ENCODE results near the gene KIAA1755.

Gene KIAA1755, protein sequence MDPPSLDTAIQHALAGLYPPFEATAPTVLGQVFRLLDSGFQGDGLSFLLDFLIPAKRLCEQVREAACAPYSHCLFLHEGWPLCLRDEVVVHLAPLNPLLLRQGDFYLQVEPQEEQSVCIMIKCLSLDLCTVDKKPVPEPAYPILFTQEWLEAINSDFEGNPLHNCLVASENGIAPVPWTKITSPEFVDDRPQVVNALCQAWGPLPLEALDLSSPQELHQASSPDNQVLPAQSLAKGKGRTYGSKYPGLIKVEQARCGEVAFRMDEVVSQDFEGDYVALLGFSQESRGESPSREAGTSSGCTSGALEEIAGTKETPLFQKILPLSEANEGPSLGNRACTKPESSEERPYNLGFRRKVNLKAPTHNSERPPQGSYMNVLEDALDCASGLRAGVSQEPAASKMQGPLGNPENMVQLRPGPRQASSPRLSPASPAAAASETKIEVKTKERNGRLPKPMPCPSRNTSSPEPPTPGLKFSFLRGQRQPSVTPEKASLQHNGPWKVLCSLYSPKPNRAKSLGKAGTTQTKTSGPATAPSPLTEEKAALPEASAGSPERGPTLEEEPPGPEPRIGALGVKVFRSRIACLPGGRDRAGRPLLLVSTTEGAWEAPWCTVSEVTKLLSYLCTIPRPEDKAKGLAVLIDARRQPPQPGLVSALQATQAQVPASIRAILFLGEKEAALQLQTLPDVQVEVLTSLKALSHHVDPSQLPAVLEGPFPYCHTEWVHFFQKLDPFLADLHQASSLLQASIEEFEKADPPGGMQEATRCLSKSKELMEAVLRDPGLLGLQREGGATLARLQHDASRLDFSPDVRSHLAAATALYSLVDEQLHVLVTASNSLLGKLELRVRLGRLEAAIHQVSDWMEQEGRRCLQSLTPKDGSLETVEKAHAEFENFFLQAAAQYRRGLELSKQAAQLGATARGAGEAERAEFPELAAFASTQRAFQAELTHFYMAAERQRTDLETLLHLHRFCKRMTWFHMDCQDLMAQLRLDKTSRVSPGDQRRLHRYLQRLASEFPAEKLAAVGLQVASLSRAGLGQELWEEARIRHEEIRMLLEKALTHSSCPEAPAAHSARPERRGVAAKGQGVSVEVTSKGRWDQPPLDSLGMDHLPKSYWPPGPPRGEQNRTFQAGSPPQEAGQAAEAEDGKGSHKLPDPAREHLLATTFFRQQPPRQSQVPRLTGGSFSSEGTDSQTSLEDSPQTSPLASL

DNA sequence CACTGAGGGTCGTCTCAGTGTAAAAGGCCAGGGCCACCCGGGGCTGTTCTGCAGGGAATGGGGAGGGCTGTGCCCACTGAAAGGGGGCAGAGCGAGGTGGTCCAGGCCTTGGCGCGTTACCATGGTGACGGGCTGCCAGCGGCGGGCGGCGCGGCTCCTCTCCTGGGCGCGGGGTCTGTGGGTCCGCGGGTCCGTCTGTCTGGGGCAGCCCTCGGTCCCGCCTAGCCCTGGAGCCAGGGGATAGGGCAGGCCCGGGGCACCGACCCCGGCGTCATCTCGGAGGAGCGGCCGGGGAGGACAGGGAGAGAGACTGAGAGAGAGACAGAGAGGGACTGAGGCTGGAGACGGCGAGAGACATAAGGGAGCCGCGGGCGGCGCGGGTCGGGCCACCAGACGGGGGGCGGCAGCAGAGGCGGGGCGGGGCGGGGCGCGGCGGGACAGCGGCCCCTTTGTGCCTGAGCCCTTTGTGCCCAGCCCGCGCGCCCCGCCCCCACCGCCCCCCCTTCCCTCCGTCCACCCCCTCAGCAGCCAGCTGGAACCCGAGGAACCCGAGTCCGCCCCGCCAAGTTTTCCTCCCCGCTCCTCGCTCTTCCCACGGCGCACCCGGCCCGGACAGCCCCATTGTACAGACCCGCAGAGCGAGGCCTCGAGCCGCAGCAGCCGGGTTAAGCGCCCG, at the start of gene KIAA1755:
TSS of gene KIAA1755 (minus strand) at position 358 of the 676 bp plus-strand sequence. CDS start at position 123, 235 bp downstream.
- DNase-seq (ENCODE audit: low spot score) = no peak

DNA sequence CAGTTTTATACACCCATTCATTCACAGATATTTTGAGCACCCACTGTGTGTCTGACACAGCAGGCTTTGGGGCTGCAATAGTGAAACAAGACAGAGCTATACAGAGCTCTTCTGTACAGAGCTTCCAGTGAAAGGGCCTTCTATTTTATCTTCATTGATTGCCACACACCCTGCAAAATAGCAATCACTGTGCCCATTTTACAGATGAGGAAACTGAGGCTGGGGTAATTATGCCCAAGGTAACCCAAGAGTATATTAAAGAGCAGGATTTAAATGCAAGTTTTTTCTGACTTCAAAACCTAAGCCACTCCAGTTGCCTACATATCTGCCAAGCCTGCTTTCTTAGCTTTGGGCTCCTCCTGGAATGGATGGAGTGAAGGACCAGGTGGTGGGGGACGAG, 47.9 kb upstream of the KIAA1755 start:
- DNase-seq (ENCODE audit: low spot score) = no peak

DNA sequence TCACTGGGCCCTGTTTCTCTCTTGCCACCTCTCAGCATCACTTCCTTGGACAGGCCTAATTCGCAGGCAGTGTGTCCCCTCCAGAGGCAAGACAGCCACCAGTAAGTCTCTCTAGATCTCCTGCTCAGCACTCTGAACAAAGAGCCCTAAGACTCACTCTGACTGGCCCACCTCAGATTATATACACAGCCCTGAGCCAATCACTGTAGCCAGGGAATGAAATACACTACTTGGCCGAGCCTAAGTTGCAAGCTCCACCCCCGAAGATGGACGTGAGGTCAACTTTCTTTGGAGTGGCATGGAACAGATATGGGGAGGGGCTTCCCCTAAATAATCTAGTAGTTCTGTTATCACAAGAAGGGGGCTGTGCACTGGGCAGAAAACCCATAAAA, 47.5 kb upstream of the KIAA1755 start:
- no peak for DNase-seq (ENCODE audit: low spot score)

DNA sequence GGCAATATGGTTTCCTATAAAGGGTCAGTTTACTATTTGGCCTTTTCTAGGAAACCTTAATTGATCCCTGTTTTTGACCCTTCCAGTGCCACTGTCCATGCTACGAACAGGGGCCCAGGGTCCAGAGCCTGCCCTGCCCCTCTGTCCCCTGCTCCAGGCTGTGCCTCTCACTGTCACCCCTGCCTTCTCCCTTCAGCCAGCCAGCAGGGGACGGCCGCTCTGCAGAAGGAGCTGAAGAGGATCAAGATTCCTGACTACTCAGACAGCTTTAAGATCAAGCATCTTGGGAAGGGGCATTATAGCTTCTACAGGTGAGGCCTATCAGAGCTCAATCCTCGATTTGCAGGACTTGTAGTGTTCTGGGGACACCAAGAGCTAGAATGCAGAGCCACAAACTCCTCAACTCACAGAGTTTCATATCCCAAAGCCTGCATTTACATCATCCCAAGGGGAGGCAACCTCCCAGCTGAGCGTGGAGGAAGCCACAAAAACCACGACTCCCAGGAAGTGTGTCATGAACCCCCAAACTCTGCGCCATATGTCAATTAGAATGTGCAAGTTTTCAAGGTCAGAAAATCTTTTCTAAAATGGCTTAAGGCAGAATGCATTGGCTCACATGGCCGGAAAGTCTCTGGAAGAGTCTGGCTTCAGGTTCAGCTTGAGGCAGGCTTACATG, 47.0 kb upstream of the KIAA1755 start:
- DNase-seq (ENCODE audit: low spot score) = no peak

DNA sequence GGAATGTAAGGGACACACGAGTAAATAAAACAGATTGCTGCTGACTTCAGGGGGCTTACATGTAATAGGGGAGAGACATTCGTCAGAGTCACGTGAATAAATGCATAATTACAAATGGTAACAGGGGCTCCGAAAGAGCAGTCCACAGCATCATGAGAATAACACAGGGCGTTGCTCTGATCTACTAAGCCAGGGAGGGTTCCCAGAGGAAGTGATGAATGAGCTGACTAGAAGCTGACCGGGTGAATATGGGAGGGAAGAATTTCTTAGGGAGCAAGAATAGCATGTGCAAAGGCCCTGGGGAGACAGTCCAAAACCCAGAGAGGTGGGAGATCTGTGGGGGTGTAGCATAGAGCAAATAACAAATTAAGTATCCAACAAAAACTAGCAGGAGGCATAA, 45.8 kb upstream of the KIAA1755 start:
- no peak for DNase-seq (ENCODE audit: low spot score)

DNA sequence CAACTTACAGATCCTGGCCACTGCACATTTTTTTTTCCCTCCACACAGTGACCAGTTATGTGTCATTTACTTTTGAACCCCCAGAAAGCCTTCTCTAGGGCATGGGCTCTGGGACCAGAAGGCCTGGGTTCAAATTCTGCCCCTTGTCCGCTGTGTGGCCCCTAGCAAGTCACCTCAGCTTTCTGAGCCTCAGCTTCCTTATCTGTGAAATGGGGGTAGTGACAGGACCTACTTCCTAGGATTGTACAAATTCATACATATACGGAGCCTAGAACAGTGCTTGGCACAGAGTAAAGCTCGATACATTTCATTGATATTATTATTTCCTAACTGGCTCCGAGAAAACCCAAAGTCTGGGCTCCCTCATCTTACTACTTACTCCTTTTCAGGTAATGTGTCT, 45.0 kb upstream of the KIAA1755 start:
- no peak for DNase-seq (ENCODE audit: low spot score)

DNA sequence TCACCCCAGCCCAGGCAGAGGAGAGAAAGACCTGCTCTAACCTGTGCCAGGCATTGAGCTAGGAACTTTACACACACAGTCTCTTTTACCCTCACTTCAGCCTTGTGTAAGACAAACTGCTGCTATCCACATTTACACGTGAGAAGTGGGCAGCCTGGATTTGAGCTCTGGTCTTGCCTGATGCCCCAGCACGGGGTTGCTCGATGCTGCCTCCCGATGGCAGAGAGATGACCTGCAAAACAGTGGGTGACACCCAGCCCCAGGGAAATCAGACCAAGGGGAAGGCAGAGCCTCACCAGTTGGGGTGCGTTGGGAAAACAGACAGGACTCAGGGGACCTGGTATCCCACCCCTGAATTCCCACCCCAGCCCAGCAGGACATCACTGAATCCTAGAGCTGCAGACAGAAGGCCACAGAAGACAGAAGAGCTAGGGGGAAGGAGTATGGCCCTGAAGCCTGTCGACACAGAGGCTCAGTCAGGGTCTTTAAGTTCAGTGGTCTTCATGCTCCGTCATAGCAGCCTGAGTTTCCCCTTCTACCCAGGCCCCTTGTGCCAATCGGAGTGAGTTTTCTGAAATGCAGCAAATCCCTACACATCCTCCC, 44.4 kb upstream of the KIAA1755 start:
- no peak for DNase-seq (ENCODE audit: low spot score)

DNA sequence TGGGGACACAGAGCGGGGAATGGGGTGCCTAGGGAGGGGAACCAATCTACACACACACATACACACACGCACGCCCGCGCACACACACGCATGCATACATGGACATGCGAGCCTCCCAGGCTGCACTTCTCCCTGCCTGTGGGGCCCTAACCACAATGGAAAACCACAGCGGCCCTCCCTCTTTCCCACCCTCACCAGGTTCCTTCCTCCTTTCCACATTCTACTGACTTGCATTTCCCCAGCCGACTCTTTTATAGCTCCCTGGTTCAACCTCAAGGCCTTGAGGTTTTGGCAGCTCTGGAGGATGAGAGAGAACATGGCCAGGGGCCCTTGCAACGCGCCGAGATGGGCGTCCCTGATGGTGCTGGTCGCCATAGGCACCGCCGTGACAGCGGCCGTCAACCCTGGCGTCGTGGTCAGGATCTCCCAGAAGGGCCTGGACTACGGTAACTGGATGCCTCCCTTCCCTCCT, 43.4 kb upstream of the KIAA1755 start, which contains the start of gene BPI:
TSS of gene BPI (plus strand) at position 249 of the 472 bp plus-strand sequence. CDS start at position 317, 68 bp downstream.
- DNase-seq (ENCODE audit: low spot score) = no peak

DNA sequence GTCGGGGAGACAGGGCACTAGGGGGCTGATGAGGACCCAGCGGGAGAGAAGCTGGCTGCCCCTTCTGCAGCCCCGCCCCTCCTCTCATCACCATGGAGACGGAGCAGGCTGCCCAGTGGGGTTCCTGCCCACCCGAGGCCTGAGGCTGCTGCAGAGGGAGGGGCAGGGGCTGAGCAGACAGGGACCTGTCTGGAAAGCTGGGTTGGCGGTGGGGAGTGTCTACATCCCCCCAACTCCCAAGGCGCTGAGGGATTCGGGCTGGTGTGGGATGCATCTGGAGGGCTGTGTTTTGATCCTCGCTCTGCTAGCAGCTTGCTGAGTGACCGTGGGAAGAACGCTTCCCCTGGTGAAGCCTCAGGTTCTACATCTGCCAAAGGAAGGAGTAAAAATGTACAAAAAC, 42.3 kb upstream of the KIAA1755 start:
- no peak for DNase-seq (ENCODE audit: low spot score)

DNA sequence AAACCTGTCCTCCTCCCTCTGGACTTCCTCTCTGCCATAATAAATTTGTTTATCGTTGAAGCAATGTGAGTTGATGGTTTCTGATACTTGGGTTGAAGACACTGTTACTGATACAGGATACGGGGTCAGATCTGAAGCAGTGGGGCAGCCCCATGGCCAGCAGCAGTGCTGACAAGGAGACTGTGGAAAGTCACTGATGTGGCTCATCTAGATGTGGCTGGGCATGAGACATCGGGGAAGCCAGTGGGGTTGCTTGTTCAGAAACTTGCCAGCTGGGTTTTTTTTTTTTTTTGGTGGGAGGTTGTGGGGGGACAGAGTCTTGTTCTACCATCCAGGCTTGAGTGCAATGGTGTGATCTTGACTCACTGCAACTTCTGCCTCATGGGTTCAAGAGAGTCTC, 40.8 kb upstream of the KIAA1755 start:
- DNase-seq (ENCODE audit: low spot score) = no peak

DNA sequence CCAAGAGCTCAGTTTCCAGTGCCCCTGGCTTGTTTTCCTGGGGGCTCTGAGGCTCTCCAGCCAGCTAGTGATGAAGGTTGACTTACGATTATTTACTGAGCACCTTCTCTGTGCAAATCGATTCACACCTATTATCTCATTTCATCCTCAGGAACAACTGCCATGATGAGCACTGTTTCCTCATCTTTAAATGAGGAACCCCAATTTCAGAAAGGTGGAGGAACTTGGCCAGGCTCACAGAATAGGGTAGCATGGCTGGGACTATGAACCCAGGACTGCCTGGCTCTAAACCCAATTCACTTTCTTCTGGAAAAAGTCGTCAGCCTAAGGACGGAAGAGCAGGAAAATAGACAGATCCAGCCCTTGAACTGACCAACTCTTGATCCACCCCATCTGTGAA, 39.9 kb upstream of the KIAA1755 start:
- DNase-seq (ENCODE audit: low spot score) = no peak

DNA sequence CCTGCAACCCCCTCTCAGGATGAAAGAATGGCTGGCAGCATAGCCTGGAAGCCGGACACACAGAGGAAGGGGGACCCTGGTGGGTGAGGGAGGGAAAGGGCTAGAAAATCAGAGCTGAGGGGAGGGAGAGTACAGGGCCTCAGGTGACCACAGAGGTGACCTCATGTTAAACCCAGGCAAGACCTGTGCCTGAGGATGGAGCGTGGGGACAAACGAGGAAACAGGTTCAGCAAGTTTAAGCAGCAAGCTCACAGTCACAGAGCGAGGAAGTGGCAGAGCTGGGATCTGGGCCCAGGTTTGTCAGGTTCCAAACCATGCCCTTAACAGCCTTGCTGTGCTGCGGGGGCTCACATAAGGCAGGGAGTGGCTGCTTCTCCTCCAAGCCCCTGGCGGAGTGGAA, 39.4 kb upstream of the KIAA1755 start:
- DNase-seq (ENCODE audit: low spot score) = no peak

DNA sequence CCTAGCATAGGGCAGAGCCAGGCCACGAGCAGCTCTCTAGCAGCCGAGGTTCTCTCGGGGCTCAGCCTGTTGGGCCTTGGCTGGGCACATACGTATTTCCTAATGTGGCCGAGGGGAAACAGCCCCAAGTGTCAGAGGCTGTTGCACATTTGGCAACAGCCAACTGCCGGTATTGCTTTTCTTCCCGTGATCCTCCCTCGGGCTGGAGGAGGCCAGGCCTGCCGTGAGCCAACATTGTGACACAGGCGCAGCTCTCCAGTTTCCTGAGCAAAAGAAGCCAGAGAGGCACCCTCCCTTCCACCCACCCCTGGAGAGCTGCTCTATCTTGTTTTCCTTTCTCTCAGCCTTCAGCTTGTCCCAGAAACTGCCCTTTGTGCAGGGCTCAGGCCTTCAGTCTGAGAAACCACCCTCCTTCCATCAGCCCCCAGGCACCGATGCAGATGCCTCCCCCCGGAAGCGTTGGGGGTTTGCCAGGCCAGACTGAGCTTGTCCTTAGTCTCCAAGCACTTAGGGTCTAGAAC, 38.3 kb upstream of the KIAA1755 start:
- no peak for DNase-seq (ENCODE audit: low spot score)

DNA sequence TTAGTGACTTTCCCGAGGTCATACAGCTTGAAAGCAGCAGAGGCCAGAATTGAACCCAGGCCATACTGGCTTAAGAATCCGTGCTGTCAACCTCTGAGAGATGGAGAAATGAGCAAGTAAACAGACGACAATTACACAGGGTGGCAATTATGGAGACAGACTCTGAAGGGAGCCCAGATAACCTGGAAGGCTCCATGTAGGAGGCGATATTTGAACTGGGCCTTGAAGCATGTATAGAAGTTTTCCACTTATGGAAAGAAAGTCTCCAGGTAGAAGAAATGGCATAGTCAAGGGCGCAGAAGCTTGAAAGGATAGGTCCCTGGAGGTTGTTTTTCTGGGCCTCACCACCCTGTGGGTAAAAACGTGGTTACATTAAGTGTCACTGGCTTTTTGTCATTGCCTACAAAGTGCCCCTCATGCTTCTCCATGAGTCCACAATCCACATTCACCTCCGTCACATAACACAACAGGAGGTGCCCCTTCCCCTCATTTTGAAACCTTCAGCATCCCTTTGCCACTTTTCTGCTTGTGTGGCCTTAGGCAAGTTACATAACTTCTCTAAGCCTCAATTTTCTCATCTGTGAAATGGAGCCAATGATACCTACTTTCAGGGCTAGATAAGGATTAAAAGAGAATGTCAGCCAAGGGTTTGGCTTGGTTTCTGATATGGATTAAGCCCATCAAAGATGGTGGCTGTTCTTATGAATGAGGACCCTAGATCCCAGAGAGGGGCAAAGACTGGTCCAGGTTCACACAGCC, 37.6 kb upstream of the KIAA1755 start:
- no peak for DNase-seq (ENCODE audit: low spot score)

DNA sequence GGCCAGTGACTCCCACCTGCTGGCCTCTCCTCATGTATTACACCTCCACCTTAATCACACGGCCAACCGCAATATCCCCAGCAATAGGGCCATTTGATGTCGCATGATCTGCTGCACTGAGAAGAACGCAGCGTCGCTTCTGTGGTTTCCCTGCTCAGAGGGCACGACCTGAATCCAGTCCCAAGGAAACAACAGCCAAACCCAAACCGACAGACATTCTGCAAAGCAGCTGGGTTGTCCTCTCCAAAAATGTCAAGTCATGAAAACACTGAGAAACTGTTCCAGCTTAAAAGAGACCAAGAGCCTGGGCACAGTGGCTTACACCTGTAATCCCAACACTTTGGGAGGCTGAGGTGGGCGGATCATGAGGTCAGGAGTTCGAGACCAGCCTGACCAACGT, 35.9 kb upstream of the KIAA1755 start:
- DNase-seq (ENCODE audit: low spot score) = no peak

DNA sequence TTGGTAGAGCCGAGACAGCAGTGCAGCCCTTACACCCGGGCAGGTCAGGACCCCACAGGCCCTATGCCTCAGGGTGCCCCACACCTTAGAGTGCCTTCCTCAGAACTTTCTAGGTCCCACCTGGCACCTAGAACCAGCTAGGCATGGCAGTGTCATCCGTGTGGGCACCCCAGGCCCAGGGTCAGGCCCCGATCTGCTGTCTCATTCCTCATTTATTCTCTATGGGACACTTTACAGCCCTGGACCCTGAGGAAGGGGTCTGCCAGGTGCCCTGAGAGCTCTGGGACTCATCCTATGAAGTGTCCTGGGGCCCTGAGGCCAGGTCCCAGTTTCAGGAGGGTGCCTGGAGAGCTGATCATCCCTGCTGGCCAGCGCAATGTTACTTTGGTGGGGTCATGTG, 35.3 kb upstream of the KIAA1755 start:
- DNase-seq (ENCODE audit: low spot score) = no peak

DNA sequence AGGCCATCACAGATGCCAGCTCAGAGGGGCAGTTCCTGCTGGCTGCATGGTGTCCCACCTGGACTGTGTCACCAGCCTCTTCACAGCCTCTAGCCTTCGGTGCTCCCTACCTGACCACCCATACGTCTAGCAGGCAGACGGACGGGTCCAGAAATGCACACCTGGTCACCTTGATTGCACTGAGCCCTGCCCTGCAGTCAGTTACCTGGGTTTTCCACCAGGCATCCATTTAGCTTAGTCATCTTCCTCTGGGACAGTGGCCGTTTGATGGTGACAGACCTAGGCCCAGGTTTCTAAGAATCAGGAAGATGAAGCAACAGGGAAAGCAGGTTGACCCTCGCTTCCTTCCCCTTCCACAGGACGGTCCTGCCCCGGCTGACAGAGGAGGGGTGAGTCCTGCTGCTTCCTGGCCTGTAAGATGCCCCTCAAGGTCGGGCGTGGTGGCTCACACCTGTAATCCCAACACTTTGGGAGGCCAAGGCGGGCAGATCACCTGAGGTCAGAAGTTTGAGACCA, 33.6 kb upstream of the KIAA1755 start:
- DNase-seq (ENCODE audit: low spot score) = no peak

DNA sequence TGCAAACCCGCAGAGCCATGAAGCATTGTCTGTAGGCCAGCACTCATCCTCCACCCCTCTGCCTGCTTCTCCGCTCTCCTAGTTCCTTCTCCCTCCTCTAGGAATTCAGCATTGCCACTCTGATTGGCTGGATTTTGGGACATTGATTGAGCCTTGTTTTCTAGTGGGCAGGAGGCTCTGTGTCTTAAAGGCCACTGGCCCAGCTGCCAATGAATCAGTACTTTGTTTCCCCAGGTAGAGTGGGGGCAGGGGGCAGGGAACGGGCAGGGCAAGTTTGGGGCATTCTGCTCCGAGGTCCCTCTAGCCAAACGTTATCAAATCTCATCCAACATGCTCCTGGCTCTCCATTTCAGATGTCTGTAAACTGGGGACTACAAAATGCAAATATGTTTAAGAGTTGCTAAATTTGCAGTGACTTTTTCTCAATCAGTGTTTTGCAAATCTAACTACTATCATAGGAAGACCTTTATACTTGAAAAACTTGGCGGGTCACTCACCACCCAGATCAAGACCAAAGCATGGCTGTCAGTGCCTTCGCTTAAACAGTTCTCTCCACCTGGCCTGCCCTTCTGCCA, 33.0 kb upstream of the KIAA1755 start:
- no peak for DNase-seq (ENCODE audit: low spot score)

DNA sequence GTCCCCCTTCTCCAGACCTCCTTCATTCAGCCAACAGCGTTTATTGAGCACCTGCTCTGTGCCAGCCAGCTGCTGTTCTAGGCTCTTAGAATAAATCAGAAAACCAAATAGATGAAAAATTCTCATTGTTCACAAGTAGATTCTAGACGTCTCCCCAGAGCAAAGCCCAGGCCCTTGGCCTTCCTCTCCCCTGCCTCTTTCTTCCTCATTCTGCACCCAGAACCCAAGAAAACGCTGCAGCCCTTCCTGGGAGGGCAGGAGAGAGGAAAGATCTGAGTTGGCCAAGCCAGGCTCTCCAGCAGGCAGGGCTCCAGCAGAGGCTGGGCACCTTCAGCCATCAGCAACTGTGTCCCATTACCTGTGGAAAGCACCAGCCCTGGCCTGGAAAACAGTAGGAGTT, 31.4 kb upstream of the KIAA1755 start:
- no peak for DNase-seq (ENCODE audit: low spot score)

Measured in hematopoietic multipotent progenitor cell treated with erythropoietin and hydrocortisone succinate and interleukin-3 and kit ligand, for 15 days (in vitro differentiated cells).